ENCODE measurements around the gene KIAA1549.

The KIAA1549 gene

GRCh38 chr7:138857728-138858127 is 123.5 kb downstream of the KIAA1549 start:
- DNase-seq: no peak

DNA sequence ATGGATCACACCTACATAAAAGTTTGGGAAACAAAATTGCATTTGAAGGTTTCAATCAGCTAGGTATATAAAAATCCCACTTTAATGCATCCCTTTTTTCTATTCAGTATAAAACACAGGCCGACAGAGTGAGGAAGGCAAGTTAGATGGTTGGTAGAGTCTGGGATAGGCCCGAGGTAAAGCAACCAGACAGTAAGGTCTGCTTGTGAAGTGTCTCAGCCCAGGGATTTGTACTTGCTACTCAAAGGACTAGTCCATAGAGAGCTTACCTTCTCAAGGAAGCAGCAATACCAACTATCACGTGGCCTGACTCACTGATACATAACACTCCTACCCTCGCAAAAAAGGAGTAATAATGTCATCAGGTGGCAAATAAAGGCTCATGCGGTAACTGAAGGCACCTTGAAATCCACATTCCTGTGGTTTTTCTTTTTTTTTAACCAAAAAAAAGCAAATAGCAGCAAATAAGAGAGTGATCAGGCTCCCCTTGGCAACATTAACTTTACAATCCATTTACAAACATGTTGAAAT is 127.0 kb downstream of the KIAA1549 start:
- DNase-seq: no peak

- DNase-seq: no peak
Observed at GRCh38 chr7:138853448-138853847, 127.7 kb downstream of the KIAA1549 start.

DNA sequence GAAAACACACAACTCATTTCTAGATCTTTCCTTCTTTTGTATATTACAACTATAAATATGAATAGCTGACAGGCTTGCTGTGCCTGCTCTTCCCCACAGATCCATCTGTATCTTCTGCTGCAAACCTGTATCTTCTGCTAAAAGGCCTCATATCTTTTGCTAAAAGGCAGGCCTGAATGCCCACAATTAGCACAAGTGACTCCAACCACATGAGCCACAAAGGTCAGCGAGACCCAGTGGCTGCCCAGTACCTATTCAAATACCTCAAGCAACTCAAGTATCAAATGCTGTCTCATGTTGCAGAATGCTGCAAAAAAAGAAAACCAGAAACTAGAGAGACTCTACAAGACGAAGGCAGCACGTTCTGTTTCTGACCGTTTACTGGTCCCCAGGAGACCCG is 128.7 kb downstream of the KIAA1549 start:
- no peak for DNase-seq

- no peak for DNase-seq
Observed at GRCh38 chr7:138849701-138850100, 131.5 kb downstream of the KIAA1549 start.

GRCh38 chr7:138848056-138848980 is 132.9 kb downstream of the KIAA1549 start:
- DNase-seq: no peak

- no peak for DNase-seq
Observed at GRCh38 chr7:138845711-138846110, 135.5 kb downstream of the KIAA1549 start.

DNA sequence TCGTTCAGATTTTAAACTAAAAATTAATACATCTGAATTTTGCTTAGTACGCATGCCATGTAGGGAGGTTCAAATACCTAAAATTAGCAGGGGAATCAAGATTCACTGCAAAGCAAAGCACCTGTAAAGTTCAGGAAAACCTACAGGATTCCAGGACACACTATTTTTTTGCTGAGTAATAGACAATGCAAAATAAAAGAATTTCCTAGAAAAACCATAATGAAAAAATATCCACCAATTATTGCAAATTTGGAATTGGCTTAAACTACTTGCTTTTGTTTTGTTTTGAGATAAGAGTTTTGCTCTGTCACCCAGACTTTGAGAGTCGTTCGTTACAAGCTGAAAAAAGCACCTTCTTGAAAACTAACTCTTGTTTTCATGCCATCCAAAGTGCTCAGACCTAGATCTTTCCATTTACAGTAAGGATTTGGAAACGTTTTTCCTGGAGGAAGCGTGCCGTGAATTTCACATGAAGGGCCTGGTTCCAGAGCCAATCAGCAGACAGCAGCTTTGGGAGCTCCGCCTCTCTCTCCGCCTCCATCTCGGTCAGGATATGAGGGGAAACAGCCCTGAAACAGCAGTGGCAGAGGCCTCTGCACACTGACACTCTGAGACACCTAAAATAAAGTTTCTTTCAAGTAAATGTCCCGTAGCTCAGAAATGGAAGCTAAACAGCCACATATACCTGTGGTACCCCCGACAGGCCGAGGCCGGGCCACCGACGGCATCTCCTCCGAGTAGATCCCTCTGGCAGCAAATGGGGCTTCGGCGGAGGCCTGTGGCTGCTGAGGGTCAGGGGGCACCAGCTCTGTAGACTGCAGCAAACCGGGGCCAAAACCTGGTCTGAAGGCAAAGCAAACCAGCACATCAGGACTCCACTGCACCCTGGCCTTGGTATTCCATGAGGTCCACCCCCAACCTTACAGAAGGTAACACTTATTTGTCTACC is 137.3 kb downstream of the KIAA1549 start:
- DNase-seq: no peak

- DNase-seq: no peak
Observed at GRCh38 chr7:138842111-138842510, 139.1 kb downstream of the KIAA1549 start.

DNA sequence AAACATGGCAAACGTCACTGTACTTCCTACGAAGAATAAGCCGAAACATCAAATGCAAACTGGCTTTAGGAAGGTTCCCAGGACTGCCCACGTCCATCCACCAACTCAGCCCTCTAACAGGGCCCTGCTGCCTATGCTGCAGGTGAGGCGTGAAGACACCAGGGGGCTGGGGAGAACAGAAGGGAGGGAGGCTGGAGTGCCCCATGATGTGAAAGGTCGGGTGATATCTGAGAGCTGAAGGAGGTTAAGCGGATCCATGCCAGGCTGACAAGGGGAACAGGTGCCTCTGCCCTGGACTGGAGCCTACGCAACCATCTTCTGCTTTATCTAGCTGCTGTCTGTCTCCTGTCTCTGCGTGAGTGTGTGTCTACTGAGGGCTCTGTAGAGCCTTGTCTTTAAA is 143.0 kb downstream of the KIAA1549 start:
- no peak for DNase-seq

- peak in 13 of 56 donors; percentile 3 to 37 (median 7) for DNase-seq
Observed at GRCh38 chr7:138837627-138838026, 143.6 kb downstream of the KIAA1549 start.

- no peak for DNase-seq
Observed at GRCh38 chr7:138835087-138835486, 146.1 kb downstream of the KIAA1549 start.

- no peak for DNase-seq
Observed at GRCh38 chr7:138834583-138834982, 146.6 kb downstream of the KIAA1549 start.

GRCh38 chr7:138833596-138833995 is 147.6 kb downstream of the KIAA1549 start:
- no peak for DNase-seq

- no peak for DNase-seq
Observed at GRCh38 chr7:138832966-138833365, 148.2 kb downstream of the KIAA1549 start.

GRCh38 chr7:138829335-138829734 is 151.9 kb downstream of the KIAA1549 start:
- DNase-seq: no peak

DNA sequence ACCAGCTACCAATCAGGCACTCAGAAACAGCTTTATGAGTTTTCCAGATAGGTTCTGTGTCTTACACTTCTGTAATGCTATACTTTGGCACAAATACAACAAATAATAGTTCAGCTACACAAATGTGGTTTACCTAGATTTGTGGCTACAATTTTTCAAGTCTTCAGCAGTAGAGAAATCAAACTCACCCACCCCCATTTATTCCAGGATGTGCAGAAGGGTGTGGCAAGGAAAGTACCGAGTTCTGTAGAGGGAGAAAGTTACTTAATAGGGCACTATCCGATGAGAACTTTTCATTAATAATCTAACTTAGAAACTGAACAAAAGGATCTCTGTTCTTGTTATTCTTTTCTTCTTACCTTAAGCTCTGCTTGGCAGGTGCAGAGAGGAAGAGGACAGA is 152.9 kb downstream of the KIAA1549 start:
- DNase-seq: no peak

DNA sequence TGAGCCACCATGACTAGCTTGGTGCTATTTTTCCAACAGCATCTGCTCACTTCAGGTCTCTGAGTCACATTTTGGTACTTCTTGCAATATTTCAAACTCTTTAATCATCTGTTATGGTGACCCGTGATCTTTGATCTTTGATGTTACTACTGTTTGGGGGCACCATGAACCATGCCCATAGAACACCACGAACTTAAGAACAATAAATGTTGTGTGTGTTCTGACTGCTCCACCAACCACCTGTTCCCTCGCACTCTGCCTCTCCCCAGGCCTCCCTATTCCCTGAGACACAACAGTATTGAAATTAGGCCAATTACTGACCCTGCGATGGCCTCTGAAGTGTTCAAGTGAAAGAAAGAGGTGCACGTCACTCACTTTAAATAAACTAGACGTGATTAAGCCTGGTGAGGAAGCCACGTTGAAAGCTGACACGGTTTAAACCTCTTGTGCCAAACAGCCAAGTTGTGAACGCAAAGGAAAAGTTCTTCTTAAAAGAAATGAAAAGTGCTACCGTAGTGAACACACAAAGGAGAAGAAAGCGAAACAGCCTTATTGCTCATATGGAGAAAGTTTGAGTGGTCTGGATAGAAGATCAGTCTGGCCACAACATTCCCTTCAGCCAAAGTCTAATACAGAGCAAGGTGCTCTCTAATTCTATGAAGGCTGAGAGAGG is 156.0 kb downstream of the KIAA1549 start:
- DNase-seq: no peak

DNA sequence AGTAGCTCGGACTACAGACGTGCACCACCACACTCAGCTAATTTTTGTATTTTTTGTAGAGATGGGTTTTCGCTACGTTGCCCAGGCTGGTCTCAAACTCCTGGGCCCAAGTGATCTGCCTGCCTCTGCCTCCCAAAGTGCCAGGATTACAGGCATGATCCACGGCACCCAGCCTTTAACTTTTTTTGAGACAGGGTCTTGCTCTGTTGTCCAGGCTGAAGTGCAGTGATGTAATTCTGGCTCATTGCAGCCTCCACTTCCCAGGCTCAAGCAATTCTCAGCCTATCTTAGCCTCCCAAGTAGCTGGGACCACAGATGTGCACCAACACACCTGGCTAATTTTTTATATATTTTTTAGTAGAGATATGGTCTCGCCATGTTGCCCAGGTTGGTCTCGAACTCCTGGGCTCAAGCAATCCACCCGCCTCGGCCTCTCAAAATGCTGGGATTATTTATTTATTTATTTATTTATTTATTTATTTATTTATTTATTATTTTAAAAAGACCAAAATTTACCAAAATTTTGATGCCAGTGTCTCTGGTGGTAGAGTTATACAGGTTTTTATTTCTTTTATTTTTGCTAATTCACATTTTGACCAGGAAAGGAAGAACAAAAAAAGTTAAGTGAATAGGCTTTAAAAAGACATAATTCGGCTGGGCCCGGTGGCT is 158.2 kb downstream of the KIAA1549 start:
- no peak for DNase-seq

GRCh38 chr7:138821912-138822311 is 159.3 kb downstream of the KIAA1549 start:
- DNase-seq: no peak

GRCh38 chr7:138819625-138820024 is 161.6 kb downstream of the KIAA1549 start:
- no peak for DNase-seq
